ENCODE results near the gene CAP2. TPM values are rescaled to one million over a fixed set of nuclear protein-coding genes. Genes with fewer than 3 reads are reported as not detected.

The CAP2 gene
- total RNA-seq, 1 experiment from 2014 or later = 37.0 TPM

DNA sequence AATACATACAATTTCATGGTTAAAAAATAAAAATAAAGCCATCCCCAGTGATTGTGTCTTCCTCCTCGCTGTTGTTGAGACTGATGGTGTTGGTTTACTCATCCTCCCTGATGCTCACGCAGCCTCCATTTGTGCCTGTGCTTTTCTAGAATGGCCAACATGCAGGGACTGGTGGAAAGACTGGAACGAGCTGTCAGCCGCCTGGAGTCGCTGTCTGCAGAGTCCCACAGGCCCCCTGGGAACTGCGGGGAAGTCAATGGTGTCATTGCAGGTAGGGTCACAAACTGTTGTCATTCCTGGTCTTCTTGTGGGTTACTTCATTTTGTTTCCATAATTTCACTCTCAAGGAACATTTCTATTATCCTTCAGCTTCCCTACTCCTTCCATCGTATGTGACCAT lies 28.0 kb downstream of the CAP2 start:
- TF ChIP-seq TCF7L2 (IDR thresholded peaks at IDR 0.05; ENCODE audit: low read depth, low read length) (no peak), SIN3A (IDR thresholded peaks at IDR 0.05; ENCODE audit: borderline replicate concordance, insufficient read depth, low read depth, low read length) (no peak), POLR2AphosphoS5 (IDR thresholded peaks at IDR 0.05; ENCODE audit: low read depth, low read length) (no peak)
- TF ChIP-seq, protein P1, sequence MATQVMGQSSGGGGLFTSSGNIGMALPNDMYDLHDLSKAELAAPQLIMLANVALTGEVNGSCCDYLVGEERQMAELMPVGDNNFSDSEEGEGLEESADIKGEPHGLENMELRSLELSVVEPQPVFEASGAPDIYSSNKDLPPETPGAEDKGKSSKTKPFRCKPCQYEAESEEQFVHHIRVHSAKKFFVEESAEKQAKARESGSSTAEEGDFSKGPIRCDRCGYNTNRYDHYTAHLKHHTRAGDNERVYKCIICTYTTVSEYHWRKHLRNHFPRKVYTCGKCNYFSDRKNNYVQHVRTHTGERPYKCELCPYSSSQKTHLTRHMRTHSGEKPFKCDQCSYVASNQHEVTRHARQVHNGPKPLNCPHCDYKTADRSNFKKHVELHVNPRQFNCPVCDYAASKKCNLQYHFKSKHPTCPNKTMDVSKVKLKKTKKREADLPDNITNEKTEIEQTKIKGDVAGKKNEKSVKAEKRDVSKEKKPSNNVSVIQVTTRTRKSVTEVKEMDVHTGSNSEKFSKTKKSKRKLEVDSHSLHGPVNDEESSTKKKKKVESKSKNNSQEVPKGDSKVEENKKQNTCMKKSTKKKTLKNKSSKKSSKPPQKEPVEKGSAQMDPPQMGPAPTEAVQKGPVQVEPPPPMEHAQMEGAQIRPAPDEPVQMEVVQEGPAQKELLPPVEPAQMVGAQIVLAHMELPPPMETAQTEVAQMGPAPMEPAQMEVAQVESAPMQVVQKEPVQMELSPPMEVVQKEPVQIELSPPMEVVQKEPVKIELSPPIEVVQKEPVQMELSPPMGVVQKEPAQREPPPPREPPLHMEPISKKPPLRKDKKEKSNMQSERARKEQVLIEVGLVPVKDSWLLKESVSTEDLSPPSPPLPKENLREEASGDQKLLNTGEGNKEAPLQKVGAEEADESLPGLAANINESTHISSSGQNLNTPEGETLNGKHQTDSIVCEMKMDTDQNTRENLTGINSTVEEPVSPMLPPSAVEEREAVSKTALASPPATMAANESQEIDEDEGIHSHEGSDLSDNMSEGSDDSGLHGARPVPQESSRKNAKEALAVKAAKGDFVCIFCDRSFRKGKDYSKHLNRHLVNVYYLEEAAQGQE (IDR thresholded peaks at IDR 0.05; ENCODE audit: insufficient read depth in 1 of 2, low read depth in 2 of 2, low read length in 1 of 2) = no peak
- TF ChIP-seq, protein P2, sequence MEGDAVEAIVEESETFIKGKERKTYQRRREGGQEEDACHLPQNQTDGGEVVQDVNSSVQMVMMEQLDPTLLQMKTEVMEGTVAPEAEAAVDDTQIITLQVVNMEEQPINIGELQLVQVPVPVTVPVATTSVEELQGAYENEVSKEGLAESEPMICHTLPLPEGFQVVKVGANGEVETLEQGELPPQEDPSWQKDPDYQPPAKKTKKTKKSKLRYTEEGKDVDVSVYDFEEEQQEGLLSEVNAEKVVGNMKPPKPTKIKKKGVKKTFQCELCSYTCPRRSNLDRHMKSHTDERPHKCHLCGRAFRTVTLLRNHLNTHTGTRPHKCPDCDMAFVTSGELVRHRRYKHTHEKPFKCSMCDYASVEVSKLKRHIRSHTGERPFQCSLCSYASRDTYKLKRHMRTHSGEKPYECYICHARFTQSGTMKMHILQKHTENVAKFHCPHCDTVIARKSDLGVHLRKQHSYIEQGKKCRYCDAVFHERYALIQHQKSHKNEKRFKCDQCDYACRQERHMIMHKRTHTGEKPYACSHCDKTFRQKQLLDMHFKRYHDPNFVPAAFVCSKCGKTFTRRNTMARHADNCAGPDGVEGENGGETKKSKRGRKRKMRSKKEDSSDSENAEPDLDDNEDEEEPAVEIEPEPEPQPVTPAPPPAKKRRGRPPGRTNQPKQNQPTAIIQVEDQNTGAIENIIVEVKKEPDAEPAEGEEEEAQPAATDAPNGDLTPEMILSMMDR (IDR thresholded peaks at IDR 0.05) = no peak
- DNase-seq (ENCODE audit: low read depth, low spot score) = no peak
- no peaks in the 10 kb centered on the region for H3K9me3 ChIP-seq (ENCODE audit: control insufficient read depth, insufficient read depth, low read depth, low read length)
- no TSS peak for BruUV-seq (replicated peaks)
- POLR2A ChIA-PET = no interaction called here
- no peaks in the 10 kb centered on the region; the same call in 1 of the 2 replicates for H3K36me3 ChIP-seq (ENCODE audit: control insufficient read depth, insufficient read depth, low read length)
- H3K4me3 ChIP-seq (ENCODE audit: low read depth in 2 of 2, low read length in 2 of 2) = no peak overlapping the region
- ATAC-seq = no peak
- H3K27me3 ChIP-seq (ENCODE audit: control insufficient read depth, insufficient read depth, low read length) = no peaks in the 10 kb centered on the region
- in situ Hi-C loops (cut with HindIII; ENCODE audit: low pct_unique_long_range_greater_than_20kb, low sequenced_read_pairs) = no loop called here
- CTCF ChIA-PET = no interaction called here
- intact Hi-C loops (cut with micrococcal nuclease; ENCODE audit: unreplicated experiment) = no loop called here
- H3K4me1 ChIP-seq (ENCODE audit: control insufficient read depth, insufficient read depth, low read length) = peaks cover 27% of the 10 kb centered on the region
- no peak overlapping the region for H3K27ac ChIP-seq (ENCODE audit: low read length)

DNA sequence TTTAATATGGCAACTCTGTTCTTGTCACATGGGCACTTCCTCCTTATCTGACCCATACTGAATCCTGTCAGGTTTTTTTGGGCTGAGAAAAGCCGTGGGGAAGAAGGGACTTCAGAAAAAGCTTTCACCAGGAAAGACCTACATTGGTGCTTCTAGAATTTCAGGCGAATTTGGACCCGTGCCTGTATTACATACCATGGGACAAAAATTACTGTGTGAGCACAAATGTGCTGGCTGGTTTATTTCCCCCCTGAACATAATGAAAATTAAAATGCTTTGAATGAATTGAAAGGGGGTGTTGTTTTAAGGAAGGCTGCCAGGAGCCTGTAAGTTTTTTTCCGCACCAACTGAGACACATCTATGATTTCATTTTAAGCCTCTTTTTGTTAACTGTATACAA lies 29.6 kb downstream of the CAP2 start:
- no peak for DNase-seq (ENCODE audit: low read depth, low spot score)
- H3K27ac ChIP-seq (ENCODE audit: low read length) = no peak overlapping the region
- POLR2A ChIA-PET = interaction anchor here (0.5 kb wide), 1 partner anchor 15 kb away, joined by 3 read pairs; no protein-coding TSS in a partner anchor
- in situ Hi-C loops (cut with HindIII; ENCODE audit: low pct_unique_long_range_greater_than_20kb, low sequenced_read_pairs) = no loop called here
- H3K36me3 ChIP-seq (ENCODE audit: control insufficient read depth, insufficient read depth, low read length) = peaks cover 3% of the 10 kb centered on the region; the same call in 1 of the 2 replicates
- BruUV-seq (replicated peaks) = no TSS peak
- intact Hi-C loops (cut with micrococcal nuclease; ENCODE audit: unreplicated experiment) = no loop called here
- CTCF ChIA-PET = no interaction called here
- H3K9me3 ChIP-seq (ENCODE audit: control insufficient read depth, insufficient read depth, low read depth, low read length) = no peaks in the 10 kb centered on the region
- ATAC-seq = no peak
- no peak overlapping the region for H3K4me3 ChIP-seq (ENCODE audit: low read depth in 2 of 2, low read length in 2 of 2)
- peaks cover 13% of the 10 kb centered on the region for H3K4me1 ChIP-seq (ENCODE audit: control insufficient read depth, insufficient read depth, low read length)
- no peak for TF ChIP-seq POLR2AphosphoS5 (IDR thresholded peaks at IDR 0.05; ENCODE audit: low read depth, low read length)
- TF ChIP-seq TCF7L2 (IDR thresholded peaks at IDR 0.05; ENCODE audit: low read depth, low read length) = no peak
- TF ChIP-seq, protein P2 (IDR thresholded peaks at IDR 0.05) = no peak
- TF ChIP-seq, protein P1 (IDR thresholded peaks at IDR 0.05; ENCODE audit: insufficient read depth in 1 of 2, low read depth in 2 of 2, low read length in 1 of 2) = no peak
- TF ChIP-seq SIN3A (IDR thresholded peaks at IDR 0.05; ENCODE audit: borderline replicate concordance, insufficient read depth, low read depth, low read length) = no peak
- no peaks in the 10 kb centered on the region for H3K27me3 ChIP-seq (ENCODE audit: control insufficient read depth, insufficient read depth, low read length)
